DND-41 (cell line): ENCODE data around the gene PIK3R2.

Source experiments
- ATAC-seq: fragments of 200-7000 bp; cut with Tn5 transposase; 3 replicates; pipeline ENCODE4 v1.9.1; 2021; ENCODE audit warnings: low read depth; ENCODE audit not compliant: insufficient read depth
- DNase-seq: peaks from one replicate; pipeline ENCODE4 v3.0.0-alpha.2; 2020
- H2AFZ ChIP-seq: 2 replicates; pipeline ENCODE4 v1.6.0; 2012; ENCODE audit warnings: low read depth, low read length
- H3K27ac ChIP-seq: 2 replicates; pipeline ENCODE4 v1.5.1; 2012; ENCODE audit warnings: low read length, inconsistent platforms
- H3K27me3 ChIP-seq: fragments of 200-600 bp; sonication (generic); 2 replicates; pipeline ENCODE4 v1.6.0; 2012; ENCODE audit warnings: low read length, mild to moderate bottlenecking, inconsistent platforms; ENCODE audit not compliant: insufficient read depth, poor library complexity
- H3K36me3 ChIP-seq: 2 replicates; pipeline ENCODE4 v1.5.1; 2012; ENCODE audit warnings: low read length, inconsistent platforms; ENCODE audit not compliant: insufficient read depth
- H3K4me1 ChIP-seq: 2 replicates; pipeline ENCODE4 v1.5.1; 2012; ENCODE audit warnings: mild to moderate bottlenecking, low read length; ENCODE audit not compliant: insufficient read depth
- H3K4me2 ChIP-seq: 2 replicates; pipeline ENCODE4 v1.6.0; 2012; ENCODE audit warnings: mild to moderate bottlenecking, moderate library complexity, low read length, inconsistent platforms; ENCODE audit not compliant: insufficient read depth
- H3K4me3 ChIP-seq, 2 experiments: fragments of 200-600 bp in 1 of 2; shearing (Covaris generic) in 1 of 2; 2 replicates each; pipeline ENCODE4 v1.5.1; 2012 to 2016; ENCODE audit warnings: inconsistent platforms in 2 of 2, low read length in 2 of 2, mild to moderate bottlenecking in 2 of 2, low read depth in 1 of 2, moderate library complexity in 1 of 2
- H3K79me2 ChIP-seq: 2 replicates; pipeline ENCODE4 v1.6.0; 2012; ENCODE audit warnings: low read length, inconsistent platforms; ENCODE audit not compliant: insufficient read depth
- H3K9ac ChIP-seq: 2 replicates; pipeline ENCODE4 v1.6.0; 2012; ENCODE audit warnings: low read depth, mild to moderate bottlenecking, inconsistent platforms, low read length, moderate library complexity
- H3K9me3 ChIP-seq: 2 replicates; pipeline ENCODE4 v1.5.1; 2012; ENCODE audit warnings: low read length, moderate library complexity, mild to moderate bottlenecking, inconsistent platforms; ENCODE audit not compliant: insufficient read depth, severe bottlenecking
- H4K20me1 ChIP-seq: 2 replicates; pipeline ENCODE4 v1.6.0; 2012; ENCODE audit warnings: low read length; ENCODE audit not compliant: insufficient read depth
- EZH2 ChIP-seq: IDR thresholded peaks from 3 replicates; pipeline ENCODE4 v1.6.1; 2012; ENCODE audit warnings: borderline replicate concordance, low read depth, mild to moderate bottlenecking, moderate library complexity, low read length, inconsistent platforms; ENCODE audit not compliant: severe bottlenecking
- TF ChIP-seq, protein P1 (sequence below): IDR thresholded peaks from 2 replicates; pipeline ENCODE4 v1.5.1; 2012; ENCODE audit warnings: borderline replicate concordance, low read length, moderate library complexity, mild to moderate bottlenecking; ENCODE audit not compliant: poor library complexity, severe bottlenecking; ENCODE audit errors: extremely low read depth

PIK3R2 gene

DNA sequence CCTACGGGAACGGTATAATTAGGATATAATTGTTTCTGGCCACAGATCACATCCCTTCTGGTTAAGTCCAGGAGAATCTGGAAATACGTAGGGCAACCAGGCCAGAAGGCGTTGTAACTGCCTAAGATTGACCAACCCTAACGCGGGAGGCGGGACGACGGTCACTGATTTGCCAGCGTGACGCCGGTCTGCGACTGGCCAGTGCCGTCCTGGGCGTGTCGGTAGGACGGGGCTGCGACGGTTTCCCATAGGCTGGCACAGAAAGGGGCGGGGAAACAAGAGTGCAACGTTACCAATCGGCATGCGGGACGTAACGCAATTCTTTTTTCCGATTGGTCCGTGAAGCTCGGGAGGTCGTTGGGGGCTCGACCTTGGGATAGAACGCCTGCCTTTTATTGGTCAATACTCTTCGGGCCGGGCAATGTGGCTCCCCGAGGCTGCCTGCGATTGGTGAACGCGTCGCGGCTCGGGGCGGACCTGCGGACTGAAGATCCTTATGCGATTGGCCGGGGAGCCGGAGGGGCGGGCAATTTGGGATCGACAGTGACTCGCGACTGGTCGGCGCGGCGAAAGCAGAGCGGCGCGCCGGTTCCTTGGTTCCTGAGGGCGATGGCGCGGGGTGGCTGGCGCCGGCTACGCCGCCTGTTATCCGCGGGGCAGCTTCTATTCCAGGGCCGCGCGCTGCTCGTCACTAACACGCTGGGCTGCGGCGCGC, 39.9 kb downstream of the PIK3R2 start, which contains the start of gene MPV17L2:
TSS of gene MPV17L2 (plus strand) at position 546 of the 715 bp plus-strand sequence. CDS start at position 610, 64 bp downstream.
- Histone ChIP-seq H3K79me2 (peaks cover 10% of the 10 kb centered on the region), H3K9me3 (no peaks in the 10 kb centered on the region), H4K20me1 (0 out of 2 replicates have a peak, but pooled peaks cover 4% of the 10 kb centered on the region), H3K4me2 (peak within 1 kb of the TSS; percentile 89), H3K27ac (peak within 1 kb of the TSS; percentile 75), H3K4me1 (peaks cover 26% of the 10 kb centered on the region), H3K27me3 (no peaks in the 10 kb centered on the region), H3K4me3 (peak within 1 kb of the TSS; percentile 73 to 91; a peak in 3 of 4 replicates), H2AFZ (peak within 1 kb of the TSS; percentile 82), H3K36me3 (peaks cover 14% of the 10 kb centered on the region), H3K9ac (peak within 1 kb of the TSS; percentile 87)
- peak; percentile 92 for ATAC-seq
- peak; percentile 65 for TF ChIP-seq EZH2
- TF ChIP-seq, protein P1, sequence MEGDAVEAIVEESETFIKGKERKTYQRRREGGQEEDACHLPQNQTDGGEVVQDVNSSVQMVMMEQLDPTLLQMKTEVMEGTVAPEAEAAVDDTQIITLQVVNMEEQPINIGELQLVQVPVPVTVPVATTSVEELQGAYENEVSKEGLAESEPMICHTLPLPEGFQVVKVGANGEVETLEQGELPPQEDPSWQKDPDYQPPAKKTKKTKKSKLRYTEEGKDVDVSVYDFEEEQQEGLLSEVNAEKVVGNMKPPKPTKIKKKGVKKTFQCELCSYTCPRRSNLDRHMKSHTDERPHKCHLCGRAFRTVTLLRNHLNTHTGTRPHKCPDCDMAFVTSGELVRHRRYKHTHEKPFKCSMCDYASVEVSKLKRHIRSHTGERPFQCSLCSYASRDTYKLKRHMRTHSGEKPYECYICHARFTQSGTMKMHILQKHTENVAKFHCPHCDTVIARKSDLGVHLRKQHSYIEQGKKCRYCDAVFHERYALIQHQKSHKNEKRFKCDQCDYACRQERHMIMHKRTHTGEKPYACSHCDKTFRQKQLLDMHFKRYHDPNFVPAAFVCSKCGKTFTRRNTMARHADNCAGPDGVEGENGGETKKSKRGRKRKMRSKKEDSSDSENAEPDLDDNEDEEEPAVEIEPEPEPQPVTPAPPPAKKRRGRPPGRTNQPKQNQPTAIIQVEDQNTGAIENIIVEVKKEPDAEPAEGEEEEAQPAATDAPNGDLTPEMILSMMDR: no peak
- peak; percentile 99 for DNase-seq

DNA sequence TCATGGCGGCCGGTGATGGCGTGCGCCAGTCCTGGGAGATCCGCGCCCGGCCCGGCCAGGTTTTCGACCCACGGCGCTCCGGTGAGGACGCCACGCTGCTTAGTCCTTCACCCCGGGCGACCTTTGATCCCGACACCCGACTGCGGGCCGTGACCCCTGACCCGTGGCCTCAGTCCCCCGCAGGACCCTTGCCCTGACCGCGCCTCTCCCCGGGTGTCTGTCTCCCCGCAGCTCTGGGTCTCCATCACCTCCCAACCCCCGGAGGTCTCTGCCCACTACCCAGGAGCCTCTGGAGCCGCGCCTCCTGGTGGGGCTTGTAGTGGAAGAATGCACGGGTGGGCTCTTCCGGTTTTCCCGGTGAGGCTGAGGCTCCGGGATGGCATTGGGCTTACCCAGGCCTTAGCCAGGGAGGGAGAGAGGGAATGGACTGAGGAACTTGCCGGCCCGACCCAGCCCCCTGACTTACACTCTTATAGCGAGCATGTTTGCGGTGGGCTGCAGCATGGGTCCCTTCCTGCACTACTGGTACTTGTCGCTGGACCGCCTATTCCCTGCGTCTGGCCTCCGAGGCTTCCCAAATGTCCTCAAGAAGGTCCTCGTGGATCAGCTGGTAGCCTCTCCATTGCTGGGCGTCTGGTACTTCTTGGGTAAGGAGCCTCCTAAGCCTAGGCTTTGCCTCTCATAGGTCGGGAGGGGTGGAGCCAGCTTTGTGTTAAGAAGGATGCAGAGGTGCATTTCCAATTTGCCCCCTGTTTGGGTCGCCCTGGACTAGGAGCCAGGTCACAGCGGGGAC, 40.6 kb downstream of the PIK3R2 start:
- ATAC-seq (no peak), DNase-seq (peak; percentile 19)
- H3K4me2 ChIP-seq: peak overlapping the region; percentile 89
- H3K36me3 ChIP-seq: peaks cover 22% of the 10 kb centered on the region
- H2AFZ ChIP-seq: peak overlapping the region; percentile 82
- H3K4me3 ChIP-seq: peak overlapping the region; percentile 73 to 91; a peak in 3 of 4 replicates
- H3K79me2 ChIP-seq: peaks cover 10% of the 10 kb centered on the region
- H3K9me3 ChIP-seq: no peaks in the 10 kb centered on the region
- TF ChIP-seq, protein P1: no peak
- TF ChIP-seq EZH2: no peak
- H3K9ac ChIP-seq: peak overlapping the region; percentile 87
- no peaks in the 10 kb centered on the region for H3K27me3 ChIP-seq
- H3K27ac ChIP-seq: peak overlapping the region; percentile 75
- 0 out of 2 replicates have a peak, but pooled peaks cover 4% of the 10 kb centered on the region for H4K20me1 ChIP-seq
- H3K4me1 ChIP-seq: peaks cover 26% of the 10 kb centered on the region

DNA sequence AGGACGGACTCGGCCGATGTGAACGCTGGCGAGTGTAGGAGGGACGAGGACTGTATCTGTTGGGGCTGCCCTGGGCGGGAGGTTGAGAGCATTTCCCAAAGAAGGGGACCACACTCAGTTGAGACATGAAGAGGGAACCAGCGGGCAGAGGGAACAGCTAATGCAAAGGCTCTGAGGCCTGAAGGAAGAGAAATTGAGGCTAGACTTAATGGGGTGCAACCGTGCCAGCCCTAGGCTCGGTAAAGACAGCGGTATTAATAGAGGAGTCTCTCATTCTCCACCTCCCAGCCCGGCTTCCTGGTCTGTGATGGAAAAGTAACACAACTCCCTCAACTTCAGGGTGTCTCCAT, 41.2 kb downstream of the PIK3R2 start:
- ATAC-seq (no peak), DNase-seq (no peak)
- Histone ChIP-seq H3K9ac (peak overlapping the region; percentile 87), H3K27me3 (no peaks in the 10 kb centered on the region), H3K4me2 (peak overlapping the region; percentile 89), H3K9me3 (no peaks in the 10 kb centered on the region), H3K36me3 (peaks cover 22% of the 10 kb centered on the region), H3K4me3 (peak overlapping the region; percentile 73 to 91; a peak in 3 of 4 replicates), H4K20me1 (0 out of 2 replicates have a peak, but pooled peaks cover 4% of the 10 kb centered on the region), H3K27ac (peak overlapping the region; percentile 75; the same call in 1 of the 2 replicates), H2AFZ (no peak overlapping the region), H3K4me1 (peaks cover 26% of the 10 kb centered on the region), H3K79me2 (peaks cover 10% of the 10 kb centered on the region)
- TF ChIP-seq, protein P1: no peak
- no peak for TF ChIP-seq EZH2
